K562 (cell line): Measurements from ENCODE around the gene CCDC13. TPM values are rescaled to one million over a fixed set of nuclear protein-coding genes. Genes with fewer than 3 reads are reported as not detected.

Experiments used
- ATAC-seq: fragments of 200-7000 bp; cut with Tn5 transposase; 3 replicates; pipeline ENCODE4 v1.9.1; 2020; ENCODE audit warnings: moderate library complexity
- BruUV-seq: library from RNA; stranded (reverse); fragments of 400-500 nt; replicated peaks from 2 replicates; lab custom pipeline; 2021; lab: Mats Ljungman, UMichigan
- CTCF ChIA-PET: fragments of 300-600 bp; formaldehyde crosslinking; extraction: SDS; loops from one replicate; lab custom pipeline; 2021; ENCODE audit warnings: low intra/inter-chr PET ratio; lab: Yijun Ruan, JAX
- POLR2A ChIA-PET: fragments of 300-600, 350-650 bp; sonication (Branson Sonifier 250); formaldehyde crosslinking; extraction: SDS; loops from one replicate; lab custom pipeline; 2021; ENCODE audit warnings: antibody characterized with exemption, inconsistent platforms; lab: Yijun Ruan, JAX
- DNase-seq, 4 experiments: peaks; one replicate each; pipeline versions ENCODE4 v3.0.0 to v3.0.0-alpha.2; 2011 to 2018; ENCODE audit warnings: low spot score in 3 of 4, mixed read lengths in 3 of 4; ENCODE audit errors: extremely low read depth in 1 of 4
- FAIRE-seq: peaks from 2 replicates; lab custom pipeline; 2011; peaks lifted over from hg19 to GRCh38; lab: Jason Lieb, UNC
- H2AFZ ChIP-seq: 2 replicates; pipeline ENCODE4 v1.6.0; 2011; ENCODE audit warnings: low read depth, low read length, control low read depth, inconsistent platforms
- H3K27ac ChIP-seq: fragments of 200-600 bp; 3 replicates; pipeline ENCODE4 v1.8.0; 2011; ENCODE audit warnings: low read depth, mild to moderate bottlenecking, control low read depth, inconsistent platforms, low read length, moderate library complexity, mixed read lengths; ENCODE audit errors: extremely low read depth
- H3K27me3 ChIP-seq, 2 experiments: fragments of 300-600 bp in 1 of 2; 2 replicates in 1 of 2; 3 replicates in 1 of 2; pipeline versions ENCODE4 v1.6.0 to v1.8.0; 2011; ENCODE audit warnings: inconsistent platforms in 2 of 2, low read length in 2 of 2, mild to moderate bottlenecking in 1 of 2, mixed read lengths in 1 of 2, moderate library complexity in 1 of 2; ENCODE audit not compliant: control insufficient read depth in 2 of 2, insufficient read depth in 2 of 2
- H3K36me3 ChIP-seq: fragments of 300-600 bp; 3 replicates; pipeline ENCODE4 v1.8.0; 2011; ENCODE audit warnings: mild to moderate bottlenecking, low read length, inconsistent platforms; ENCODE audit not compliant: control insufficient read depth, insufficient read depth
- H3K4me1 ChIP-seq, 2 experiments: fragments of 200-600 bp in 1 of 2; replicated peaks in 1 of 2; 2 replicates in 1 of 2; 3 replicates in 1 of 2; pipeline versions ENCODE4 v1.5.1 to v1.8.0; 2011; ENCODE audit warnings: inconsistent platforms in 2 of 2, low read length in 2 of 2, mild to moderate bottlenecking in 1 of 2, mixed read lengths in 1 of 2, moderate library complexity in 1 of 2; ENCODE audit not compliant: control insufficient read depth in 2 of 2, insufficient read depth in 2 of 2
- H3K4me2 ChIP-seq: 2 replicates; pipeline ENCODE4 v1.6.1; 2011; ENCODE audit warnings: low read length, control low read depth, inconsistent platforms, mixed read lengths; ENCODE audit not compliant: insufficient read depth
- H3K4me3 ChIP-seq: fragments of 200-600 bp; sonication (generic), shearing (Covaris generic); 2 replicates; pipeline ENCODE4 v1.5.1; 2016; ENCODE audit warnings: control low read depth, inconsistent platforms
- H3K79me2 ChIP-seq: fragments of 200-600 bp; 3 replicates; pipeline ENCODE4 v1.8.0; 2011; ENCODE audit warnings: low read length, inconsistent platforms; ENCODE audit not compliant: control insufficient read depth, insufficient read depth
- H3K9ac ChIP-seq, 2 experiments: 2 replicates each; pipeline versions ENCODE4 v1.6.0 to v1.6.1; 2011; ENCODE audit warnings: low read depth in 2 of 2, low read length in 2 of 2, control low read depth in 1 of 2, inconsistent platforms in 1 of 2, mild to moderate bottlenecking in 1 of 2, mixed read lengths in 1 of 2; ENCODE audit not compliant: insufficient read depth in 1 of 2
- H3K9me1 ChIP-seq: one replicate; pipeline ENCODE4 v1.6.0; 2011; ENCODE audit warnings: inconsistent platforms, mild to moderate bottlenecking, low read length, moderate library complexity; ENCODE audit not compliant: control insufficient read depth, insufficient read depth
- H3K9me3 ChIP-seq: replicated peaks from 2 replicates; pipeline ENCODE4 v1.5.1; 2011; ENCODE audit warnings: low read depth, low read length, inconsistent platforms; ENCODE audit not compliant: control insufficient read depth, insufficient read depth
- H4K20me1 ChIP-seq: replicated peaks from 2 replicates; pipeline ENCODE4 v1.6.1; 2011; ENCODE audit warnings: low read length, inconsistent platforms, mixed read lengths; ENCODE audit not compliant: control insufficient read depth, insufficient read depth
- ARID3B ChIP-seq: fragments of 250-450 bp; sonication (Bioruptor Pico); IDR thresholded peaks from 2 replicates; pipeline ENCODE4 v1.4.0; 2020; ENCODE audit warnings: borderline replicate concordance
- BCL6 ChIP-seq: fragments of 250-450 bp; sonication (Bioruptor Pico); IDR thresholded peaks from 2 replicates; pipeline ENCODE4 v1.4.0; 2020
- ERF ChIP-seq: fragments of 450-650 bp; formaldehyde crosslinking; IDR thresholded peaks from 2 replicates; pipeline ENCODE4 v1.4.0; 2020; ENCODE audit warnings: mild to moderate bottlenecking, mixed read lengths
- MIER1 ChIP-seq: fragments of 450-650 bp; IDR thresholded peaks from 2 replicates; pipeline ENCODE4 v1.6.1; 2016; ENCODE audit warnings: antibody characterized with exemption, mild to moderate bottlenecking, low read depth
- PHB2 ChIP-seq: fragments of 450-650 bp; IDR thresholded peaks from 2 replicates; pipeline ENCODE4 v1.6.1; 2017; ENCODE audit warnings: low read depth
- PTTG1 ChIP-seq: fragments of 450-650 bp; IDR thresholded peaks from 2 replicates; pipeline ENCODE4 v1.6.1; 2016; ENCODE audit warnings: low read depth, mild to moderate bottlenecking, missing genetic modification characterization, missing compliant biosample characterization
- RAD51 ChIP-seq: fragments of 450-650 bp; IDR thresholded peaks from 2 replicates; pipeline ENCODE4 v1.7.1; 2016; ENCODE audit warnings: low read depth, mild to moderate bottlenecking, borderline replicate concordance
- SPI1 ChIP-seq: IDR thresholded peaks from 2 replicates; pipeline ENCODE4 v1.6.1; 2011; ENCODE audit warnings: low read depth, low read length, control low read depth, borderline replicate concordance
- TCF7L2 ChIP-seq: fragments of 150-350 bp; IDR thresholded peaks from 2 replicates; pipeline ENCODE4 v1.6.1; 2016; ENCODE audit warnings: low read depth, mild to moderate bottlenecking, low read length, moderate library complexity
- THRA ChIP-seq: fragments of 450-650 bp; IDR thresholded peaks from 2 replicates; pipeline ENCODE4 v1.6.1; 2017; ENCODE audit warnings: mild to moderate bottlenecking, moderate library complexity
- ZNF212 ChIP-seq: fragments of 450-650 bp; formaldehyde crosslinking; IDR thresholded peaks from 2 replicates; pipeline ENCODE4 v1.4.0; 2020; ENCODE audit warnings: mild to moderate bottlenecking
- ZNF512 ChIP-seq: IDR thresholded peaks from 2 replicates; pipeline ENCODE4 v1.6.1; 2016; ENCODE audit warnings: missing genetic modification characterization, missing compliant biosample characterization
- WGBS: fragments of 100-300 bp; shearing (Covaris generic); methylation state at CpG from one replicate; pipeline ENCODE4 v1.1.6; 2016; ENCODE audit warnings: low coverage, mixed read lengths; ENCODE audit not compliant: insufficient coverage; ENCODE audit errors: missing lambda C conversion rate; 5-methylcytosine and 5-hydroxymethylcytosine counted together
- in situ Hi-C: fragments of 300-500 bp; cut with MboI; formaldehyde crosslinking; loops from 4 replicates; pipeline ENCODE4 v1.15.0; 2018; ENCODE audit warnings: inconsistent platforms, mixed read lengths
- intact Hi-C: fragments of 100-400 bp; cut with micrococcal nuclease; formaldehyde crosslinking; loops from 2 replicates; pipeline ENCODE4 v1.14.2; 2022
- polyA plus RNA-seq, 8 experiments: library from polyadenylated mRNA; depleted of rRNA in 4 of 8; stranded (reverse) in 5 of 8; unstranded in 3 of 8; fragments of >200 nt; fragmentation: Nextera tagmentation in 2 of 8; fragmentation: Illumina TruSeq in 1 of 8; extraction: Ambion mirVana in 2 of 8; extraction: Trizol in 1 of 8; gene quantifications; 2 replicates each; pipeline versions ENCODE4 v1.2.1 to v1.2.3, GENCODE V29; 2011 to 2014; ENCODE audit warnings: inconsistent platforms in 1 of 8, missing spikeins in 1 of 8
- total RNA-seq, 7 experiments: library from RNA; depleted of rRNA in 6 of 7; stranded (reverse); fragments of >200 nt in 6 of 7; fragmentation: Illumina TruSeq in 2 of 7; extraction: Trizol in 2 of 7; gene quantifications; 2 replicates each; pipeline versions ENCODE4 v1.2.1 to v1.2.3, GENCODE V29; 2011 to 2021; ENCODE audit warnings: low replicate concordance in 1 of 7
- TF ChIP-seq, protein P1 (sequence below): fragments of 450-650 bp; IDR thresholded peaks from 2 replicates; pipeline ENCODE4 v1.6.1; 2016; ENCODE audit warnings: missing biosample characterization, missing genetic modification characterization
- TF ChIP-seq, protein P2 (sequence below): fragments of 250-450 bp; sonication (Bioruptor Pico); IDR thresholded peaks from 2 replicates; pipeline ENCODE4 v1.5.0; 2020; ENCODE audit warnings: mild to moderate bottlenecking, borderline replicate concordance

The CCDC13 gene
- total and polyA plus RNA-seq, 9 of the 15 experiments (the other 6 are each of a cell fraction or from before 2014, with no cell fraction given) = 0.20 to 0.70 (median 0.48) TPM; not detected in 2

GRCh38 chr3:42752961-42753360 lies 20.1 kb downstream of the CCDC13 start (continued):
- TF ChIP-seq ZNF512 (tag) = no peak
- TF ChIP-seq, protein P1, sequence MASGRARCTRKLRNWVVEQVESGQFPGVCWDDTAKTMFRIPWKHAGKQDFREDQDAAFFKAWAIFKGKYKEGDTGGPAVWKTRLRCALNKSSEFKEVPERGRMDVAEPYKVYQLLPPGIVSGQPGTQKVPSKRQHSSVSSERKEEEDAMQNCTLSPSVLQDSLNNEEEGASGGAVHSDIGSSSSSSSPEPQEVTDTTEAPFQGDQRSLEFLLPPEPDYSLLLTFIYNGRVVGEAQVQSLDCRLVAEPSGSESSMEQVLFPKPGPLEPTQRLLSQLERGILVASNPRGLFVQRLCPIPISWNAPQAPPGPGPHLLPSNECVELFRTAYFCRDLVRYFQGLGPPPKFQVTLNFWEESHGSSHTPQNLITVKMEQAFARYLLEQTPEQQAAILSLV (tag) = no peak

GRCh38 chr3:42752441-42752840 lies 20.6 kb downstream of the CCDC13 start:
- intact Hi-C loops = loop anchor here (10.0 kb wide), 1 partner anchor 518 kb away; no protein-coding TSS in a partner anchor
- POLR2A ChIA-PET = interaction anchor here (0.7 kb wide), 1 partner anchor 162 kb away, joined by 3 read pairs; no protein-coding TSS in a partner anchor
- TF ChIP-seq THRA = no peak
- TF ChIP-seq SPI1 = no peak
- TF ChIP-seq ZNF212 (CRISPR knock-in tag) = no peak
- no peak for TF ChIP-seq PHB2
- TF ChIP-seq PTTG1 = no peak
- TF ChIP-seq, protein P2, sequence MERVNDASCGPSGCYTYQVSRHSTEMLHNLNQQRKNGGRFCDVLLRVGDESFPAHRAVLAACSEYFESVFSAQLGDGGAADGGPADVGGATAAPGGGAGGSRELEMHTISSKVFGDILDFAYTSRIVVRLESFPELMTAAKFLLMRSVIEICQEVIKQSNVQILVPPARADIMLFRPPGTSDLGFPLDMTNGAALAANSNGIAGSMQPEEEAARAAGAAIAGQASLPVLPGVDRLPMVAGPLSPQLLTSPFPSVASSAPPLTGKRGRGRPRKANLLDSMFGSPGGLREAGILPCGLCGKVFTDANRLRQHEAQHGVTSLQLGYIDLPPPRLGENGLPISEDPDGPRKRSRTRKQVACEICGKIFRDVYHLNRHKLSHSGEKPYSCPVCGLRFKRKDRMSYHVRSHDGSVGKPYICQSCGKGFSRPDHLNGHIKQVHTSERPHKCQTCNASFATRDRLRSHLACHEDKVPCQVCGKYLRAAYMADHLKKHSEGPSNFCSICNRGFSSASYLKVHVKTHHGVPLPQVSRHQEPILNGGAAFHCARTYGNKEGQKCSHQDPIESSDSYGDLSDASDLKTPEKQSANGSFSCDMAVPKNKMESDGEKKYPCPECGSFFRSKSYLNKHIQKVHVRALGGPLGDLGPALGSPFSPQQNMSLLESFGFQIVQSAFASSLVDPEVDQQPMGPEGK (CRISPR knock-in tag) = no peak
- TF ChIP-seq BCL6 (CRISPR knock-in tag) = no peak
- TF ChIP-seq TCF7L2 = no peak
- TF ChIP-seq MIER1 = no peak
- no peak for TF ChIP-seq RAD51
- TF ChIP-seq ARID3B (CRISPR knock-in tag) = no peak
- TF ChIP-seq ERF (CRISPR knock-in tag) = no peak

More at GRCh38 chr3:42752441-42752840, 20.6 kb downstream of the CCDC13 start:
- Histone ChIP-seq H4K20me1 (peaks cover 9% of the 10 kb centered on the region; the same call in 1 of the 2 replicates), H3K4me1 (no peaks in the 10 kb centered on the region; a peak in 1 of 5 replicates), H3K4me3 (no peak overlapping the region), H2AFZ (no peak overlapping the region), H3K4me2 (no peak overlapping the region), H3K9ac (no peak overlapping the region), H3K9me1 (no peaks in the 10 kb centered on the region), H3K79me2 (no peaks in the 10 kb centered on the region), H3K36me3 (no peaks in the 10 kb centered on the region), H3K27ac (no peak overlapping the region), H3K9me3 (no peaks in the 10 kb centered on the region), H3K27me3 (peaks cover 5 to 57% of the 10 kb centered on the region in 2 experiments; a peak in 3 of 5 replicates)
- DNase-seq = no peak
- WGBS = 24% methylated on average over 9 of the region's 9 CpGs
- no TSS peak for BruUV-seq
- FAIRE-seq = no peak
- in situ Hi-C loops = no loop called here
- CTCF ChIA-PET = no interaction called here
- ATAC-seq = no peak
